Myocyte (in vitro differentiated cells): ENCODE measurements around the gene SAMD9. TPM values are rescaled to one million over a fixed set of nuclear protein-coding genes. Genes with fewer than 3 reads are reported as not detected.
A peak's percentile ranks its signal among the peaks of the same experiment; 100 is the strongest.
"Not testable (repeated sequence)": the region's sequence is repeated elsewhere in the genome, so short reads cannot be mapped to it uniquely, and the experiment has no call there.

ENCODE experiments used
- DNase-seq: peaks from one replicate; pipeline ENCODE4 v3.0.0-alpha.2; 2012; ENCODE audit warnings: low read depth
- total RNA-seq: library from RNA; depleted of rRNA; stranded (reverse); fragments of >200 nt; gene quantifications from 2 replicates; pipeline ENCODE4 v1.2.3, GENCODE V29; 2014

SAMD9 gene
- total RNA-seq, 1 donor from 2014 or later: 17.6 TPM

- DNase-seq: no peak
Observed at GRCh38 chr7:93120592-93121549, 3.1 kb upstream of the SAMD9 start.

- DNase-seq: peak; percentile 35
Observed at GRCh38 chr7:93119191-93119905, 1.6 kb upstream of the SAMD9 start.

GRCh38 chr7:93117327-93117726 is 452 bp downstream of the SAMD9 start:
- peak; percentile 13 for DNase-seq

- DNase-seq: peak; percentile 49
Observed at GRCh38 chr7:93115796-93116195, 2.0 kb downstream of the SAMD9 start.

GRCh38 chr7:93108003-93108402 is 9.8 kb downstream of the SAMD9 start:
- no peak for DNase-seq

GRCh38 chr7:93097388-93097787 is 20.4 kb downstream of the SAMD9 start:
- DNase-seq: no peak

GRCh38 chr7:93092757-93093370 is 24.9 kb downstream of the SAMD9 start:
- DNase-seq: no peak

GRCh38 chr7:93073357-93073756 is 44.4 kb downstream of the SAMD9 start:
- DNase-seq: not testable (repeated sequence)

- no peak for DNase-seq
Observed at GRCh38 chr7:93062599-93062998, 55.2 kb downstream of the SAMD9 start.

- no peak for DNase-seq
Observed at GRCh38 chr7:93060865-93061264, 56.9 kb downstream of the SAMD9 start.

GRCh38 chr7:93060025-93060424 is 57.8 kb downstream of the SAMD9 start:
- no peak for DNase-seq

- DNase-seq: not testable (repeated sequence)
Observed at GRCh38 chr7:93056621-93057020, 61.2 kb downstream of the SAMD9 start.

- peak; percentile 69 for DNase-seq
Observed at GRCh38 chr7:93055543-93056107, 62.2 kb downstream of the SAMD9 start.

- no peak for DNase-seq
Observed at GRCh38 chr7:93054975-93055374, 62.8 kb downstream of the SAMD9 start.

GRCh38 chr7:93053949-93054943 is 63.5 kb downstream of the SAMD9 start:
- no peak for DNase-seq

- DNase-seq: no peak
Observed at GRCh38 chr7:93053209-93053948, 64.4 kb downstream of the SAMD9 start.

GRCh38 chr7:93051660-93052059 is 66.1 kb downstream of the SAMD9 start:
- no peak for DNase-seq
